ENCODE measurements around the gene UBE2M. TPM values are rescaled to one million over a fixed set of nuclear protein-coding genes. Genes with fewer than 3 reads are reported as not detected.

Gene UBE2M
- total RNA-seq, 1 donor from 2014 or later = 118 TPM

- H3K4me1 Mint-ChIP-seq (ENCODE audit: low read depth, unreplicated experiment) = peaks cover 16% of the 10 kb centered on the region
- H3K9me3 Mint-ChIP-seq (ENCODE audit: unreplicated experiment) = peaks cover 16% of the 10 kb centered on the region
- no peak for TF ChIP-seq CTCF (IDR thresholded peaks at IDR 0.05; ENCODE audit: partially characterized antibody, unreplicated experiment)
- H3K4me3 Mint-ChIP-seq (ENCODE audit: unreplicated experiment) = peak overlapping the region; percentile 95
- peak overlapping the region; percentile 93 for H3K27ac Mint-ChIP-seq (ENCODE audit: unreplicated experiment)
- peaks cover 10% of the 10 kb centered on the region for H3K27me3 Mint-ChIP-seq (ENCODE audit: unreplicated experiment)
- no peak for DNase-seq
- H3K36me3 Mint-ChIP-seq (ENCODE audit: unreplicated experiment) = no peaks in the 10 kb centered on the region
These were observed 1.8 kb upstream of the UBE2M start for GRCh38 chr19:58560007-58560887.

- peaks cover 19% of the 10 kb centered on the region for H3K9me3 Mint-ChIP-seq (ENCODE audit: unreplicated experiment)
- H3K27me3 Mint-ChIP-seq (ENCODE audit: unreplicated experiment) = peaks cover 14% of the 10 kb centered on the region
- no peak for TF ChIP-seq CTCF (IDR thresholded peaks at IDR 0.05; ENCODE audit: partially characterized antibody, unreplicated experiment)
- peak overlapping the region; percentile 95 for H3K4me3 Mint-ChIP-seq (ENCODE audit: unreplicated experiment)
- DNase-seq = peak; percentile 90
- H3K27ac Mint-ChIP-seq (ENCODE audit: unreplicated experiment) = peak overlapping the region; percentile 93
- H3K4me1 Mint-ChIP-seq (ENCODE audit: low read depth, unreplicated experiment) = peaks cover 18% of the 10 kb centered on the region
- no peaks in the 10 kb centered on the region for H3K36me3 Mint-ChIP-seq (ENCODE audit: unreplicated experiment)
These were observed 1.0 kb upstream of the UBE2M start for GRCh38 chr19:58559275-58560006.

- Mint-ChIP-seq H3K27ac (ENCODE audit: unreplicated experiment) (peak overlapping the region; percentile 93), H3K27me3 (ENCODE audit: unreplicated experiment) (peaks cover 17% of the 10 kb centered on the region), H3K36me3 (ENCODE audit: unreplicated experiment) (no peaks in the 10 kb centered on the region), H3K4me3 (ENCODE audit: unreplicated experiment) (peak overlapping the region; percentile 95), H3K4me1 (ENCODE audit: low read depth, unreplicated experiment) (peaks cover 21% of the 10 kb centered on the region), H3K9me3 (ENCODE audit: unreplicated experiment) (peaks cover 22% of the 10 kb centered on the region)
- TF ChIP-seq CTCF (IDR thresholded peaks at IDR 0.05; ENCODE audit: partially characterized antibody, unreplicated experiment) = no peak
- DNase-seq = peak; percentile 100
These were observed 338 bp upstream of the UBE2M start for GRCh38 chr19:58558623-58559274.

- DNase-seq = no peak
- H3K9me3 Mint-ChIP-seq (ENCODE audit: unreplicated experiment) = peaks cover 24% of the 10 kb centered on the region
- H3K36me3 Mint-ChIP-seq (ENCODE audit: unreplicated experiment) = no peaks in the 10 kb centered on the region
- H3K27me3 Mint-ChIP-seq (ENCODE audit: unreplicated experiment) = peaks cover 16% of the 10 kb centered on the region
- H3K27ac Mint-ChIP-seq (ENCODE audit: unreplicated experiment) = peak overlapping the region; percentile 93
- H3K4me1 Mint-ChIP-seq (ENCODE audit: low read depth, unreplicated experiment) = peaks cover 19% of the 10 kb centered on the region
- peak overlapping the region; percentile 96 for H3K4me3 Mint-ChIP-seq (ENCODE audit: unreplicated experiment)
- no peak for TF ChIP-seq CTCF (IDR thresholded peaks at IDR 0.05; ENCODE audit: partially characterized antibody, unreplicated experiment)
These were observed 968 bp downstream of the UBE2M start for GRCh38 chr19:58557221-58558065.

Data from glutamatergic neuron (in vitro differentiated cells).